ENCODE measurements around the gene F12.

Gene F12

GRCh38 chr5:177385720-177386119, 23.6 kb downstream of the F12 start:
- Histone ChIP-seq H2AFZ (ENCODE audit: low read depth, low read length) (no peak overlapping the region), H2BK120ac (ENCODE audit: low read depth, low read length) (no peak overlapping the region), H2AK5ac (ENCODE audit: low read length, severe bottlenecking) (no peak overlapping the region), H3K9me3 (ENCODE audit: control insufficient read depth, low read length) (no peaks in the 10 kb centered on the region), H3K4me2 (ENCODE audit: low read length, poor library complexity, severe bottlenecking) (no peak overlapping the region), H3K4me1 (ENCODE audit: control insufficient read depth, insufficient read depth, low read depth, low read length) (peaks cover 22% of the 10 kb centered on the region), H3K27ac (ENCODE audit: low read length, poor library complexity, severe bottlenecking) (no peak overlapping the region), H3K23ac (ENCODE audit: low read length in 2 of 2) (no peak overlapping the region), H2BK15ac (ENCODE audit: low read depth, poor library complexity, severe bottlenecking) (no peak overlapping the region), H3K4ac (ENCODE audit: low read depth in 1 of 2, low read length in 2 of 2) (no peak overlapping the region), H3K36me3 (ENCODE audit: control insufficient read depth in 1 of 2, insufficient read depth in 2 of 2, low read depth in 1 of 2, low read length in 2 of 2) (no peaks in the 10 kb centered on the region), H3K18ac (ENCODE audit: low read depth in 1 of 2, low read length in 2 of 2) (no peak overlapping the region), H2BK12ac (ENCODE audit: low read length in 2 of 2) (no peak overlapping the region), H3K4me3 (ENCODE audit: insufficient read depth in 1 of 2, low read depth in 1 of 2, low read length in 2 of 2) (no peak overlapping the region), H4K8ac (ENCODE audit: low read length) (no peak overlapping the region), H3K79me1 (replicated peaks; ENCODE audit: low read length, poor library complexity, severe bottlenecking) (no peaks in the 10 kb centered on the region), H3K9ac (ENCODE audit: low read length) (no peak overlapping the region), H4K91ac (ENCODE audit: low read length) (no peak overlapping the region), H3K27me3 (ENCODE audit: control insufficient read depth in 1 of 2, insufficient read depth in 1 of 2, low read length in 2 of 2) (peaks cover 10 to 65% of the 10 kb centered on the region in 2 experiments), H3K14ac (ENCODE audit: low read length in 2 of 2) (peak overlapping the region in 1 of 2 experiments; percentile 26), H2BK5ac (ENCODE audit: low read depth, low read length, poor library complexity, severe bottlenecking) (no peak overlapping the region)
- DNase-seq, result no peak
- WGBS, result 79% methylated on average over 11 of the region's 11 CpGs

GRCh38 chr5:177384134-177384533, 25.2 kb downstream of the F12 start, which contains the start of gene SLC34A1:
Gene SLC34A1, plus strand, starts transcription at chr5:177384434. Its CDS starts 1,308 bp downstream, at chr5:177385742.
- Histone ChIP-seq H3K79me1 (replicated peaks; ENCODE audit: low read length, poor library complexity, severe bottlenecking) (no peaks in the 10 kb centered on the region), H3K4ac (ENCODE audit: low read depth in 1 of 2, low read length in 2 of 2) (no peak within 1 kb of the TSS), H3K4me1 (ENCODE audit: control insufficient read depth, insufficient read depth, low read depth, low read length) (peaks cover 13% of the 10 kb centered on the region), H3K4me2 (ENCODE audit: low read length, poor library complexity, severe bottlenecking) (no peak within 1 kb of the TSS), H3K18ac (ENCODE audit: low read depth in 1 of 2, low read length in 2 of 2) (no peak within 1 kb of the TSS), H2AK5ac (ENCODE audit: low read length, severe bottlenecking) (no peak within 1 kb of the TSS), H3K36me3 (ENCODE audit: control insufficient read depth in 1 of 2, insufficient read depth in 2 of 2, low read depth in 1 of 2, low read length in 2 of 2) (no peaks in the 10 kb centered on the region), H4K8ac (ENCODE audit: low read length) (no peak within 1 kb of the TSS), H2BK120ac (ENCODE audit: low read depth, low read length) (no peak within 1 kb of the TSS), H3K27me3 (ENCODE audit: control insufficient read depth in 1 of 2, insufficient read depth in 1 of 2, low read length in 2 of 2) (peaks cover 10 to 66% of the 10 kb centered on the region in 2 experiments), H2BK5ac (ENCODE audit: low read depth, low read length, poor library complexity, severe bottlenecking) (no peak within 1 kb of the TSS), H3K14ac (ENCODE audit: low read length in 2 of 2) (no peak within 1 kb of the TSS), H2BK12ac (ENCODE audit: low read length in 2 of 2) (no peak within 1 kb of the TSS), H3K9ac (ENCODE audit: low read length) (no peak within 1 kb of the TSS), H3K27ac (ENCODE audit: low read length, poor library complexity, severe bottlenecking) (no peak within 1 kb of the TSS), H3K23ac (ENCODE audit: low read length in 2 of 2) (no peak within 1 kb of the TSS), H4K91ac (ENCODE audit: low read length) (no peak within 1 kb of the TSS), H3K9me3 (ENCODE audit: control insufficient read depth, low read length) (no peaks in the 10 kb centered on the region), H2BK15ac (ENCODE audit: low read depth, poor library complexity, severe bottlenecking) (no peak within 1 kb of the TSS), H3K4me3 (ENCODE audit: insufficient read depth in 1 of 2, low read depth in 1 of 2, low read length in 2 of 2) (no peak within 1 kb of the TSS), H2AFZ (ENCODE audit: low read depth, low read length) (no peak within 1 kb of the TSS)
- WGBS, result 70% methylated on average over 4 of the region's 4 CpGs
- DNase-seq, result no peak

- Histone ChIP-seq H4K91ac (ENCODE audit: low read length) (no peak overlapping the region), H3K4me2 (ENCODE audit: low read length, poor library complexity, severe bottlenecking) (no peak overlapping the region), H3K18ac (ENCODE audit: low read depth in 1 of 2, low read length in 2 of 2) (no peak overlapping the region), H3K4me3 (ENCODE audit: insufficient read depth in 1 of 2, low read depth in 1 of 2, low read length in 2 of 2) (no peak overlapping the region), H3K4ac (ENCODE audit: low read depth in 1 of 2, low read length in 2 of 2) (no peak overlapping the region), H3K79me1 (replicated peaks; ENCODE audit: low read length, poor library complexity, severe bottlenecking) (no peaks in the 10 kb centered on the region), H2AK5ac (ENCODE audit: low read length, severe bottlenecking) (no peak overlapping the region), H3K27ac (ENCODE audit: low read length, poor library complexity, severe bottlenecking) (no peak overlapping the region), H3K9ac (ENCODE audit: low read length) (no peak overlapping the region), H2AFZ (ENCODE audit: low read depth, low read length) (no peak overlapping the region), H3K9me3 (ENCODE audit: control insufficient read depth, low read length) (no peaks in the 10 kb centered on the region), H2BK5ac (ENCODE audit: low read depth, low read length, poor library complexity, severe bottlenecking) (no peak overlapping the region), H2BK120ac (ENCODE audit: low read depth, low read length) (no peak overlapping the region), H2BK12ac (ENCODE audit: low read length in 2 of 2) (no peak overlapping the region), H3K27me3 (ENCODE audit: control insufficient read depth in 1 of 2, insufficient read depth in 1 of 2, low read length in 2 of 2) (peaks cover 10 to 68% of the 10 kb centered on the region in 2 experiments), H3K4me1 (ENCODE audit: control insufficient read depth, insufficient read depth, low read depth, low read length) (peaks cover 15% of the 10 kb centered on the region), H3K14ac (ENCODE audit: low read length in 2 of 2) (no peak overlapping the region), H4K8ac (ENCODE audit: low read length) (no peak overlapping the region), H2BK15ac (ENCODE audit: low read depth, poor library complexity, severe bottlenecking) (no peak overlapping the region), H3K23ac (ENCODE audit: low read length in 2 of 2) (no peak overlapping the region), H3K36me3 (ENCODE audit: control insufficient read depth in 1 of 2, insufficient read depth in 2 of 2, low read depth in 1 of 2, low read length in 2 of 2) (no peaks in the 10 kb centered on the region)
- DNase-seq, result no peak
- 98% methylated on average over 9 of the region's 9 CpGs for WGBS
These were observed 26.2 kb downstream of the F12 start for GRCh38 chr5:177383181-177383580.

GRCh38 chr5:177382423-177383029, 26.8 kb downstream of the F12 start:
- Histone ChIP-seq H3K18ac (ENCODE audit: low read depth in 1 of 2, low read length in 2 of 2) (no peak overlapping the region), H3K36me3 (ENCODE audit: control insufficient read depth in 1 of 2, insufficient read depth in 2 of 2, low read depth in 1 of 2, low read length in 2 of 2) (no peaks in the 10 kb centered on the region), H2BK5ac (ENCODE audit: low read depth, low read length, poor library complexity, severe bottlenecking) (no peak overlapping the region), H3K4me3 (ENCODE audit: insufficient read depth in 1 of 2, low read depth in 1 of 2, low read length in 2 of 2) (no peak overlapping the region), H2BK15ac (ENCODE audit: low read depth, poor library complexity, severe bottlenecking) (no peak overlapping the region), H3K27ac (ENCODE audit: low read length, poor library complexity, severe bottlenecking) (no peak overlapping the region), H3K4me1 (ENCODE audit: control insufficient read depth, insufficient read depth, low read depth, low read length) (peaks cover 18% of the 10 kb centered on the region), H2AK5ac (ENCODE audit: low read length, severe bottlenecking) (no peak overlapping the region), H3K4ac (ENCODE audit: low read depth in 1 of 2, low read length in 2 of 2) (no peak overlapping the region), H3K27me3 (ENCODE audit: control insufficient read depth in 1 of 2, insufficient read depth in 1 of 2, low read length in 2 of 2) (peaks cover 10 to 73% of the 10 kb centered on the region in 2 experiments), H2AFZ (ENCODE audit: low read depth, low read length) (no peak overlapping the region), H3K14ac (ENCODE audit: low read length in 2 of 2) (no peak overlapping the region), H3K9me3 (ENCODE audit: control insufficient read depth, low read length) (no peaks in the 10 kb centered on the region), H3K79me1 (replicated peaks; ENCODE audit: low read length, poor library complexity, severe bottlenecking) (no peaks in the 10 kb centered on the region), H4K8ac (ENCODE audit: low read length) (no peak overlapping the region), H2BK12ac (ENCODE audit: low read length in 2 of 2) (no peak overlapping the region), H3K4me2 (ENCODE audit: low read length, poor library complexity, severe bottlenecking) (no peak overlapping the region), H3K9ac (ENCODE audit: low read length) (no peak overlapping the region), H2BK120ac (ENCODE audit: low read depth, low read length) (no peak overlapping the region), H4K91ac (ENCODE audit: low read length) (no peak overlapping the region), H3K23ac (ENCODE audit: low read length in 2 of 2) (no peak overlapping the region)
- DNase-seq, result no peak
- 68% methylated on average over 10 of the region's 11 CpGs for WGBS
